RWPE1 (cell line): ENCODE results near the gene LAPTM5.
"Not testable (repeated sequence)": the region's sequence is repeated elsewhere in the genome, so short reads cannot be mapped to it uniquely, and the experiment has no call there.

Experiments used
- CTCF ChIA-PET: fragments of 350-600 bp; sonication (Branson Sonifier 250); formaldehyde crosslinking; extraction: SDS; loops from one replicate; lab custom pipeline; 2021; lab: Yijun Ruan, JAX
- POLR2A ChIA-PET: fragments of 400-600 bp; formaldehyde crosslinking; extraction: SDS; loops from one replicate; lab custom pipeline; 2020; ENCODE audit warnings: antibody characterized with exemption; ENCODE audit not compliant: low non-redundant PET; lab: Yijun Ruan, JAX
- DNase-seq: peaks from one replicate; pipeline ENCODE4 v3.0.0; 2012; ENCODE audit warnings: low spot score
- H3K27ac ChIP-seq: fragments of 450-650 bp; 2 replicates; pipeline ENCODE4 v1.5.1; 2017
- CTCF ChIP-seq: fragments of 450-650 bp; conservative IDR thresholded peaks from 2 replicates; pipeline ENCODE4 v1.5.1; 2017; ENCODE audit warnings: low read depth, mild to moderate bottlenecking

Gene LAPTM5

GRCh38 chr1:30768159-30768829, 10.7 kb upstream of the LAPTM5 start:
- CTCF ChIA-PET, result interaction anchor here (0.7 to 1.9 kb wide), 3 partner anchors 9 to 143 kb away, joined by 3 to 4 read pairs (median 3); no protein-coding TSS in a partner anchor

GRCh38 chr1:30766948-30767347, 9.4 kb upstream of the LAPTM5 start:
- DNase-seq, POLR2A ChIA-PET, H3K27ac ChIP-seq: not testable (repeated sequence)
- CTCF ChIA-PET, result interaction anchor here (0.8 to 1.9 kb wide), 3 partner anchors 12 to 1349 kb away, joined by 3 to 4 read pairs (median 4); no protein-coding TSS in a partner anchor

More at GRCh38 chr1:30768159-30768829, 10.7 kb upstream of the LAPTM5 start:
- TF ChIP-seq CTCF, result no peak
- POLR2A ChIA-PET, result no interaction called here
- H3K27ac ChIP-seq, result no peak overlapping the region
- no peak for DNase-seq

DNA sequence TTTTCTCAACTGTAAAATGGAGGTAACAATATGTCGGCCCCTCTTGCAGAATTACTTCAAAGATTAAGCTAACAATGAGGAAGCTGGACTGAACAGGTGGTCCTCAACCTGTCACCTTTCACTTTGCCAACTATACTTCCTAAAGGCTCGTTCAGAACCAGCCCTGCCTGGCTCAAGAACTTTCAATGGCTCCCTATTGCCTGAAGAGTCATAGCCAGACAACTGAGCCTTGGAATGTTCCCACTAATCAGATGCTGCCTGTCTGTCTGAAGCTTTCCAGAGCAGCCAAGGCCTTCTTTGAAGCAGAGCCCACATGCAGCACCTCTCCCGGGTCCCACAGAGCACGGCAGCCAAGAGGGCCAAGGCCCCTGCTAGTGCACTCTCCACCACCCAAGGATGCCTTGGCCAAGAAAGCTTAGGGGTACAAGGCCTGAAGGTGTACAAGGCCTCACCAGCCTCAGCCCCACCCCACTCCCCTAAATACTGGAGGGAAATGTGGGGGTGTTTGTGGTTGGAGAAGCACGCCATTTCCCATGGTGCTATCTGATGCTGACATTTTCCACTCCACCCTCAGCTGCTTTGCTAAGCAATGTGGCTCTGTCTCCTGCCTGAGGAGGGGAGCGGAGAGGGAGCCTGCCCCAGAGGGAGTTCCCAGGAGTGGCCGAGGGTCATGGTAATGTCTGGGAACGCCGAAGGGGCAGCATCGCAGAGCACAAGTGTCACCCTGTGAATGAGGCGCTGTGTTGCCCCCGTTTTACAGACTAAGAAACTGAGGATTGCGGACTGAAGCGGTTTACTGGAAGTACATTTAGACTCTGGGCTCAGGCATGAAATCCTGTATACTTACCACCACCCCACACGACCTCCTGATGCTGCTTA, 8.2 kb upstream of the LAPTM5 start:
- no peak for TF ChIP-seq CTCF
- POLR2A ChIA-PET, result no interaction called here
- CTCF ChIA-PET, result interaction anchor here (0.7 kb wide), 1 partner anchor 13 kb away, joined by 3 read pairs; no protein-coding TSS in a partner anchor
- H3K27ac ChIP-seq, result no peak overlapping the region
- DNase-seq, result no peak

DNA sequence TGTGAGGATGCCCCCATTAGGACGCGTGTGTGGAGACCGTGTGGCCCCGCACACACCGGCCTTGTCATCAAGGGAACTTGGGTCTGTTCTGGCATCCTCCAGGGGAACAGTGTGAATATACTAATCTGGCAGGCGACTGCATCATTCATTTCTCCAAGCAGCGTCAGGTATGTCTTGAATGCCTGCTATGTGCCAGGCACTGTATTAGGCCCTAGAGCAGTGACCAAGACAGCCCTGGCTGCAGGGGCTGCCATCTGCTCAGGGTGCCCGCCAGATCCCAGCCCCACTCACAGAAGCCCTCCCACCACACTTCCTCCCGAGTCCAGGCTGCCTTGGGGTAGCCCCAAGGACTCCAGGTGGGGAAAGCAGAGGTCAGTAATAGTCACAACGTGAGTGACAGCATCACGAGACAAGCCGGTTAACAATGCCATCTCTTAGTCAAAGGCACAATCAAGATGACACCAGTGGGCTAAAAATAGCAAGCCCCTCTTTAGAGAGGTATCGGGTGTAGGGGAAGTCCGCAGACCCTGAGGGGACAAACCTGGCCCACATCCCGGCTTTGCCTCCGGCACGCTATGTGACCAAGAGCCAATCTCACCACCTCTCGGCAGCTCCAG, 7.5 kb upstream of the LAPTM5 start:
- ChIA-PET POLR2A (no interaction called here), CTCF (interaction anchor here (0.7 kb wide), 1 partner anchor 14 kb away, joined by 3 read pairs; no protein-coding TSS in a partner anchor)
- H3K27ac ChIP-seq, result no peak overlapping the region

DNA sequence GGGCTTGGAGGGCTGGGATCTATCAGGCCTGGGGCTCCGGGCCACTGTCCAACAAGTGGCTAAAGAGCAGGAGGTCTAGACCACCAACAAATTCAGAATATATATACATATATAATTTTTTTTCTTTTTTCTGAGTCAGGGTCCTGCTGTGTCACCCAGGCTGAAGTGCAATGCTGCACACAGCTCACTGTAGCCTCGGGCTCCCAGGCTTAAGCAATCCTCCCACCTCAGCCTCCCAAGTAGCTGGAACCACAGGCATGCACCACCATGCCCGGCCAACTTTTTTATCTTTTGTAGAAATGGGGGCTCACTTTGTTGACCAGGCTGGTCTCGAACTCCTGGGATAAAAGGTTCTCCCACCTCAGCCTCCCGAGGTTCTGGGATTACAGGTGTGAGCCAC, 6.8 kb upstream of the LAPTM5 start:
- H3K27ac ChIP-seq, result no peak overlapping the region
- POLR2A ChIA-PET, result no interaction called here
- CTCF ChIA-PET, result no interaction called here
- TF ChIP-seq CTCF, result no peak
- no peak for DNase-seq

More for the DNA sequence above, 7.5 kb upstream of the LAPTM5 start:
- DNase-seq, result no peak
- no peak for TF ChIP-seq CTCF

- ChIA-PET POLR2A (no interaction called here), CTCF (interaction anchor here (1.5 kb wide), 1 partner anchor 44 kb away, joined by 4 read pairs; no protein-coding TSS in a partner anchor)
- no peak for DNase-seq
- H3K27ac ChIP-seq, result no peak overlapping the region
- no peak for TF ChIP-seq CTCF
Observed at GRCh38 chr1:30763651-30764248, 6.2 kb upstream of the LAPTM5 start.
